ENCODE results near the gene PDSS2.

- TF ChIP-seq CTCF (conservative IDR thresholded peaks at IDR 0.05; ENCODE audit: low read depth, low read length): no peak
- no peak for TF ChIP-seq EZH2 (IDR thresholded peaks at IDR 0.05; ENCODE audit: borderline replicate concordance, low read depth, low read length, poor library complexity, severe bottlenecking)
Measured at GRCh38 chr6:107235511-107235910, 223.9 kb downstream of the PDSS2 start.
